ENCODE results near the gene ZYG11A. TPM values are rescaled to one million over a fixed set of nuclear protein-coding genes. Genes with fewer than 3 reads are reported as not detected.

ZYG11A gene
- total and polyA plus RNA-seq, 2 of the 13 experiments (the other 11 are each of a cell fraction or from before 2014, with no cell fraction given) = not detected

GRCh38 chr1:52920791-52921291 lies 78.3 kb downstream of the ZYG11A start (continued):
- no peak for TF ChIP-seq ZNF407 (CRISPR knock-in tag; IDR thresholded peaks at IDR 0.05; ENCODE audit: not compliant biosample characterization)
- no peak for TF ChIP-seq ZBTB37 (CRISPR knock-in tag; IDR thresholded peaks at IDR 0.05)
- 0 out of 2 replicates have a peak, but pooled peaks have one; percentile 34 for TF ChIP-seq REPIN1 (CRISPR knock-in tag; IDR thresholded peaks at IDR 0.05; ENCODE audit: borderline replicate concordance, low read depth)
- no peak for TF ChIP-seq CERS6 (CRISPR knock-in tag; IDR thresholded peaks at IDR 0.05)
- no peak for TF ChIP-seq ZSCAN21 (CRISPR knock-in tag; IDR thresholded peaks at IDR 0.05; ENCODE audit: borderline replicate concordance)
- no peak for TF ChIP-seq SMARCE1 (IDR thresholded peaks at IDR 0.05; ENCODE audit: borderline replicate concordance)
- peak; percentile 24; the same call in 1 of the 2 replicates for TF ChIP-seq BORCS8-MEF2B (CRISPR knock-in tag; IDR thresholded peaks at IDR 0.05)
- TF ChIP-seq BRF2 (CRISPR knock-in tag; IDR thresholded peaks at IDR 0.05) = peak; percentile 37; the same call in 1 of the 2 replicates
- no peak for TF ChIP-seq KLF15 (CRISPR knock-in tag; IDR thresholded peaks at IDR 0.05; ENCODE audit: borderline replicate concordance)
- TF ChIP-seq ARHGAP35 (CRISPR knock-in tag; IDR thresholded peaks at IDR 0.05; ENCODE audit: borderline replicate concordance) = no peak
- no peak for TF ChIP-seq ZBTB20 (CRISPR knock-in tag; IDR thresholded peaks at IDR 0.05; ENCODE audit: borderline replicate concordance, low read depth)
- TF ChIP-seq ZBTB7B (CRISPR knock-in tag; IDR thresholded peaks at IDR 0.05) = no peak
- no peak for TF ChIP-seq ZNF878 (CRISPR knock-in tag; IDR thresholded peaks at IDR 0.05)
- TF ChIP-seq RBFOX2 (IDR thresholded peaks at IDR 0.05; ENCODE audit: low read depth, low read length) = peak; percentile 75
- no peak for TF ChIP-seq ZNF34 (CRISPR knock-in tag; IDR thresholded peaks at IDR 0.05; ENCODE audit: borderline replicate concordance)
- no peak for TF ChIP-seq MAFG (CRISPR knock-in tag; IDR thresholded peaks at IDR 0.05)
- 0 out of 2 replicates have a peak, but pooled peaks have one; percentile 52 for TF ChIP-seq NR2C2 (CRISPR knock-in tag; IDR thresholded peaks at IDR 0.05; ENCODE audit: borderline replicate concordance)
- no peak for TF ChIP-seq MXD4 (CRISPR knock-in tag; IDR thresholded peaks at IDR 0.05)

Data from HepG2 (cell line).